Stimulated activated CD4-positive, alpha-beta T cell treated with anti-CD3 and anti-CD28 coated beads, Interleukin-12 subunit alpha, Interleukin-12 subunit beta, amount 100 ng/mL, for 24 hours (primary cell): ENCODE results near the gene C1QL1.

Experiments used
- DNase-seq, 2 experiments: peaks; one replicate each; pipeline ENCODE4 v3.0.0-alpha.2; 2020; ENCODE audit warnings: low read depth in 2 of 2

C1QL1 gene

GRCh38 chr17:44930667-44931066 is 37.4 kb downstream of the C1QL1 start:
- DNase-seq: no peak

- no peak for DNase-seq
Measured at GRCh38 chr17:44928950-44929720, 39.0 kb downstream of the C1QL1 start.

- no peak for DNase-seq
Measured at GRCh38 chr17:44928136-44928535, 40.0 kb downstream of the C1QL1 start.

GRCh38 chr17:44927696-44928095 is 40.4 kb downstream of the C1QL1 start:
- DNase-seq: no peak

GRCh38 chr17:44926821-44927525 is 41.1 kb downstream of the C1QL1 start:
- DNase-seq: no peak

- DNase-seq: no peak
Measured at GRCh38 chr17:44925731-44926697, 42.1 kb downstream of the C1QL1 start.

GRCh38 chr17:44924107-44924544 is 44.0 kb downstream of the C1QL1 start:
- DNase-seq: no peak

- no peak for DNase-seq
Measured at GRCh38 chr17:44922746-44923470, 45.2 kb downstream of the C1QL1 start.

GRCh38 chr17:44922136-44922535 is 46.0 kb downstream of the C1QL1 start:
- no peak for DNase-seq

- no peak for DNase-seq
Measured at GRCh38 chr17:44921122-44921882, 46.8 kb downstream of the C1QL1 start.

- no peak for DNase-seq
Measured at GRCh38 chr17:44920565-44920940, 47.5 kb downstream of the C1QL1 start.

- DNase-seq: peak; percentile 12 to 39
Measured at GRCh38 chr17:44919885-44920564, 48.1 kb downstream of the C1QL1 start.

- no peak for DNase-seq
Measured at GRCh38 chr17:44919411-44919810, 48.7 kb downstream of the C1QL1 start.

GRCh38 chr17:44918006-44918405 is 50.1 kb downstream of the C1QL1 start:
- no peak for DNase-seq

GRCh38 chr17:44917456-44917855 is 50.6 kb downstream of the C1QL1 start:
- DNase-seq: no peak

GRCh38 chr17:44916781-44917241 is 51.3 kb downstream of the C1QL1 start:
- DNase-seq: no peak

GRCh38 chr17:44915862-44916780 is 52.0 kb downstream of the C1QL1 start:
- no peak for DNase-seq

GRCh38 chr17:44915321-44915726 is 52.8 kb downstream of the C1QL1 start, which contains the start of gene GFAP:
Gene GFAP (minus strand): TSS chr17:44915500. CDS start chr17:44915486, 14 bp downstream.
- DNase-seq: no peak
